Mucosa of descending colon (tissue), 3 donors: ENCODE measurements around the gene AHNAK2. TPM values are rescaled to one million over a fixed set of nuclear protein-coding genes. Genes with fewer than 3 reads are reported as not detected.
A peak's percentile ranks its signal among the peaks of the same experiment; 100 is the strongest.

Experiments used
- ATAC-seq: fragments of 200-7000 bp; cut with Tn5 transposase; one replicate; pipeline ENCODE4 v1.9.1; 2020; ENCODE audit warnings: mild to moderate bottlenecking, moderate library complexity
- DNase-seq, 3 donors: peaks; one replicate each; pipeline ENCODE4 v3.0.0-alpha.2; 2020
- H3K36me3 ChIP-seq: fragments of 200-600 bp; one replicate; pipeline ENCODE4 v1.8.0; 2021; ENCODE audit warnings: low read depth, mild to moderate bottlenecking
- H3K4me1 ChIP-seq: fragments of 200-600 bp; one replicate; pipeline ENCODE4 v1.8.0; 2021; ENCODE audit warnings: low read depth, mild to moderate bottlenecking
- H3K4me3 ChIP-seq: fragments of 200-600 bp; one replicate; pipeline ENCODE4 v1.8.0; 2021; ENCODE audit warnings: mild to moderate bottlenecking
- H3K9me3 ChIP-seq: fragments of 200-600 bp; one replicate; pipeline ENCODE4 v1.8.0; 2021; ENCODE audit warnings: mild to moderate bottlenecking
- CTCF ChIP-seq: fragments of 200-600 bp; IDR thresholded peaks from one replicate; pipeline ENCODE4 v1.8.0; 2022; ENCODE audit warnings: antibody characterized with exemption, mild to moderate bottlenecking
- intact Hi-C, 2 donors: fragments of 100-400 bp; cut with DNase I in 1 of 2; cut with micrococcal nuclease in 1 of 2; formaldehyde crosslinking; loops; one replicate each; pipeline versions ENCODE4 v1.11.0 to v1.11.1; 2022; cut with DNase I, micrococcal nuclease
- total RNA-seq, 3 donors: library from RNA; stranded (reverse); fragmentation: NEBNext Ultra II Directional in 2 of 3; extraction: Animal tissue kit (Norgen Biotek cat#: 25700) in 2 of 3; gene quantifications; one replicate each; pipeline versions ENCODE4 v1.2.1 to v1.2.4, GENCODE V29; 2021 to 2023
- donor health status: DM: no; HTN: no; CAD: no; lungs with moderate emphysema.
- donor health status: DM: no; HTN: no; CAD: no.
- donor health status: DM: no; HTN: yes; CAD: no.

Gene AHNAK2
- total RNA-seq, 3 donors from 2014 or later = 4.6 to 145 (median 20.3) TPM

DNA sequence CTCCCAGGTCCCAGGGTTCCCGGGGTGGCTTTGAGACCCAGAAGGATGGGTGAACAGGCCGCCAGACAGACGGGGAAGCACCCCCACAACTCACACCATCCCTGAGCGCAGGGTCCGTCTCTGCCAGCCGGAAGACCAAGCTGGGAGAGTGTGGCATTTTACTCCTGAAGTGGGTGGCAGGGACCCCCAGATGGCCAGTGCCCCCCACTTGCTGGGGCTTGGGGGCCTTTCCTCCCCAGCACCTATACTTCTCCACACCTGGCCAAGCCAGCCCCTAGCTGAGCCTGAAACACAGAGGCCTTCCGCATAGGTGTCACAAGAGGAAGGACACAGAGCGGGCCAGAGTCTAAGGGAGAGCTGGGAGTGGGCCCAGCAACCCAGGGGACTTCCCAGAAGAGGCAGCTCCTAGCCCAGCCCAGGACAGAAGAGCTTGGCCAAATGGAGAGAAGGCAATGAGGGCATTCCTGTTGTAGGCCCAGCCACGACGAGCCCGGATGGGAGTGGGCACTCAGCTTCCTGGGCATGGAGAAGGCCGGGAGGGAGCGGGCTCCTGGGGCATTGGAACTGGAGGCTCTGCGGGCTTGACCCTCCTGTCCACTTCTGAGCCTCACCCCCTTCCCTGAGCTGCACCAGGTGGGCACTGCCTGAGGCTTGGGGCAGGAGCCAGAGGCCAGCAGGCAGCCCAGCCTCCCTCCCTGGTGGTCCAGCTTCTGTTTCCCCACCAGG is 3.3 kb downstream of the AHNAK2 start:
- no peak for ATAC-seq
- intact Hi-C loops = loop anchor here (10.0 kb wide), 1 partner anchor 70 kb away; no protein-coding TSS in a partner anchor
- H3K4me3 ChIP-seq = no peak overlapping the region
- peaks cover 53% of the 10 kb centered on the region for H3K4me1 ChIP-seq
- peak in 2 of 3 donors; percentile 30 to 40 for DNase-seq
- H3K9me3 ChIP-seq = no peaks in the 10 kb centered on the region
- H3K36me3 ChIP-seq = no peaks in the 10 kb centered on the region
- TF ChIP-seq CTCF = no peak

GRCh38 chr14:104974146-104974541 is 4.0 kb downstream of the AHNAK2 start:
- no peak overlapping the region for H3K4me3 ChIP-seq
- intact Hi-C loops = loop anchor here (10.0 kb wide), 1 partner anchor 71 kb away; no protein-coding TSS in a partner anchor
- peak in 1 of 3 donors; percentile 47 for DNase-seq
- H3K36me3 ChIP-seq = no peaks in the 10 kb centered on the region
- no peaks in the 10 kb centered on the region for H3K9me3 ChIP-seq
- ATAC-seq = no peak
- TF ChIP-seq CTCF = no peak
- H3K4me1 ChIP-seq = peaks cover 53% of the 10 kb centered on the region

GRCh38 chr14:104973385-104974145 is 4.6 kb downstream of the AHNAK2 start:
- H3K4me3 ChIP-seq = no peak overlapping the region
- intact Hi-C loops = loop anchor here (10.0 kb wide), 1 partner anchor 71 kb away; no protein-coding TSS in a partner anchor
- ATAC-seq (no peak), DNase-seq (peak; percentile 62 to 78 (median 65))
- peaks cover 52% of the 10 kb centered on the region for H3K4me1 ChIP-seq
- no peak for TF ChIP-seq CTCF
- no peaks in the 10 kb centered on the region for H3K36me3 ChIP-seq
- no peaks in the 10 kb centered on the region for H3K9me3 ChIP-seq

- H3K9me3 ChIP-seq = no peaks in the 10 kb centered on the region
- no peak overlapping the region for H3K4me3 ChIP-seq
- peak; percentile 72 for ATAC-seq
- DNase-seq = peak; percentile 63 to 87 (median 76)
- peaks cover 57% of the 10 kb centered on the region for H3K4me1 ChIP-seq
- no peaks in the 10 kb centered on the region for H3K36me3 ChIP-seq
- intact Hi-C loops = loop anchor here (10.0 kb wide), 1 partner anchor 72 kb away; no protein-coding TSS in a partner anchor
- TF ChIP-seq CTCF = no peak
These were observed 5.1 kb downstream of the AHNAK2 start for GRCh38 chr14:104973135-104973384.

DNA sequence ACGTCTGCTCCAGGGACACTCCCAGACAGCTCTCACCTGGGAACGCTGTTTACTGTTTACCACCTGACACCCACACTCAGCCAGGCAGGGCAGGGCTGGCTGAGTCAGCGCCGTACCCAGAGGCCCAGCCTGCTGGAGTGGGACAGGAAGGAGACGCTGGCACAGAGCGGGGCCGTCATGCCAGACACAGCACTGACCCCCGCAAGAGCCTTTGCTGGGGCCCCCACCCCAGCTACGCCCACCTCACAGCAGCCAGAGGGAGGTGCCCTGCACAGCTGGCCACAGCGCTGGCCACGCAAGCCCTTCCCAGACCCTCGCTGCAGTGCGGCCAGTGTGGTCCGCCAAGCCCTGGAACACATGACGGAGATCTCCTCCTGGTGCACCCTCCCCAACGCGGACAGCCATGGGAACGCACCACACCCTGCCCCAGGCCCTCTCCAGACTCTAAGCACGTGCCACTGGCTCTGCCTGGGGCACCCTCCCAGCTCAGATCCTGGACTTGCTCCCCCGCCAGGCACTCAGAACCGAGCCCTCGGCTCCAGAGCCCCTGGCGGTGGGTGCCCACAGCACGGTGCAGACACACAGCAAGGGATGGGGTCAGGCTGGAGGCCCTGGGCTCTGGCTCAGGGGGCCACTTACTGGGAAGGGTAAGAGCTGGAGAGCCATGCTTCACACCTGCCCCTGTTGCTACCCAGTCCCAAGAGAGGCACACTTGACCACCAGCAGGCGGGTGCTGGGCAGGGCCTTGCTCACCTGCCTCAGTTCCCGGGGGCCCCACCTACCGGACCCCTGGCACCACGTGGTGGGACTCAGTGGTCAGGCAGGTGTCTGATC is 5.7 kb downstream of the AHNAK2 start:
- Histone ChIP-seq H3K9me3 (no peaks in the 10 kb centered on the region), H3K4me3 (no peak overlapping the region), H3K4me1 (peaks cover 58% of the 10 kb centered on the region)

More for the DNA sequence above, 5.7 kb downstream of the AHNAK2 start:
- H3K36me3 ChIP-seq = no peaks in the 10 kb centered on the region
- ATAC-seq = peak; percentile 78
- peak; percentile 77 to 84 (median 83) for DNase-seq
- TF ChIP-seq CTCF = no peak
- intact Hi-C loops = loop anchor here (10.0 kb wide), 1 partner anchor 72 kb away; no protein-coding TSS in a partner anchor
